Right renal pelvis (tissue), 4 donors: ENCODE measurements around the gene MEIOB. TPM values are rescaled to one million over a fixed set of nuclear protein-coding genes. Genes with fewer than 3 reads are reported as not detected.
"Not testable (repeated sequence)": the region's sequence is repeated elsewhere in the genome, so short reads cannot be mapped to it uniquely, and the experiment has no call there.

Experiments
- DNase-seq, 4 donors: peaks; one replicate each; pipeline ENCODE4 v3.0.0-alpha.2; 2013; ENCODE audit warnings: low read depth in 4 of 4, low spot score in 3 of 4, missing footprints in 1 of 4
- polyA plus RNA-seq, 4 donors: library from polyadenylated mRNA; unstranded; fragments of 120-200 nt; gene quantifications; one replicate each; pipeline ENCODE4 v1.2.1, GENCODE V29; 2013; ENCODE audit not compliant: insufficient read length in 4 of 4

MEIOB gene, protein sequence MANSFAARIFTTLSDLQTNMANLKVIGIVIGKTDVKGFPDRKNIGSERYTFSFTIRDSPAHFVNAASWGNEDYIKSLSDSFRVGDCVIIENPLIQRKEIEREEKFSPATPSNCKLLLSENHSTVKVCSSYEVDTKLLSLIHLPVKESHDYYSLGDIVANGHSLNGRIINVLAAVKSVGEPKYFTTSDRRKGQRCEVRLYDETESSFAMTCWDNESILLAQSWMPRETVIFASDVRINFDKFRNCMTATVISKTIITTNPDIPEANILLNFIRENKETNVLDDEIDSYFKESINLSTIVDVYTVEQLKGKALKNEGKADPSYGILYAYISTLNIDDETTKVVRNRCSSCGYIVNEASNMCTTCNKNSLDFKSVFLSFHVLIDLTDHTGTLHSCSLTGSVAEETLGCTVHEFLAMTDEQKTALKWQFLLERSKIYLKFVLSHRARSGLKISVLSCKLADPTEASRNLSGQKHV
- 1 to 10 TPM in 2 of 4 donors, under 1 TPM in 2; 0.37 to 1.7 (median 1.2) TPM for polyA plus RNA-seq

DNA sequence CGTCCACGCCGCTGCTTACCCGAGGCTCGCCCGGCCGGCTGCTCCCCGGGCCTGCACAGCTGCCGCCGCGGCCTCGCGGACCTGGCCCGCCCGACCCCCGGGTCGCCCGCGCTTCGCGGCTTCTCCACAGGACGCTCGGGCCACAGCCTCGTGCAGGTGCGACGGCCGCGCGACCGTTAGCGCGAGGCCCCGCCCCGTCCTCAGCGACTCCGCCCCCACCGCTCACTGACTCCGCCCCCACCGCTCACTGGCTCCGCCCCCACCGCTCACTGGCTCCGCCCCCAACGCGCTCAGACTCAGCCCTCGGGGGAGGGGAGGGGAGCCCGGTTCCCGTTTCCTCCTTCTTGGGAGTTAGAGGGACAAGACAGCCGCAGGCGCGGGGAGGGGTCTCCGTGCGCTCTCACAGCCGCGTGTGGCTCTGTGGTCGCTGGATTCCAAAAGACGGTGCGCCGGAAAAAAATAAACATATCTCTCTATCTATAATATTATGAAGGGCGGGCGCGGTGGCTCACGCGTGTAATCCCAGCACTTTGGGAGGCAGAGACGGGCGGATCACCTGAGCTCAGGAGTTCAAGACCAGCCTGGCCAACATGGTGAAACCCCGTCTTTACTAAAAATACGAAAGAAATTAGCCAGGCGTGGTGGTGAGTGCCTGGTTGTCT is at the start of gene MEIOB:
Gene MEIOB, minus strand, starts transcription at position 191 of the 662 bp plus-strand sequence. CDS start 3,989 bp downstream, outside the sequence.
- DNase-seq, result no peak

DNA sequence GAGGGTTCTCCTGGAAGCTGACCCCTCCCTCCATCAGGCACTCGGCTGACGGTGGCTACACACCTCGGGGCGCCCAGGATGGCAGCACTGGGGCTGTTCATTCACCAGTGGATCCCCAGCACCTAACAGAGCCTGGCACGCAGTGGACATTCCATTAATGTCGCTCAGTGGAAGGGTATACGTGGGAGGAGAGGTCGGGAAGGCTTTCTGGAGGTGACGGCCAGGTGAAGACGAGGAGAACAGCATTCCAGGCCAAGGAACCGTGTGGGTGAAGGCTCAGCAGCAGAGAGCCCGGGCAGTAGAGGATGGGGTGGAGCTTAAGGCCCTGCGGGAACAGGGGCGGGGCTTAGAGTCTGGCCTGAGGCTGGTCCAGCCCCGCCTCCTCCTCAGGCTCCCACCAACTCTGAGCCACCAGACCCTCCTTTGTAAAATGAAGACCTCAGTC is 48.8 kb upstream of the MEIOB start:
- DNase-seq, result no peak

DNA sequence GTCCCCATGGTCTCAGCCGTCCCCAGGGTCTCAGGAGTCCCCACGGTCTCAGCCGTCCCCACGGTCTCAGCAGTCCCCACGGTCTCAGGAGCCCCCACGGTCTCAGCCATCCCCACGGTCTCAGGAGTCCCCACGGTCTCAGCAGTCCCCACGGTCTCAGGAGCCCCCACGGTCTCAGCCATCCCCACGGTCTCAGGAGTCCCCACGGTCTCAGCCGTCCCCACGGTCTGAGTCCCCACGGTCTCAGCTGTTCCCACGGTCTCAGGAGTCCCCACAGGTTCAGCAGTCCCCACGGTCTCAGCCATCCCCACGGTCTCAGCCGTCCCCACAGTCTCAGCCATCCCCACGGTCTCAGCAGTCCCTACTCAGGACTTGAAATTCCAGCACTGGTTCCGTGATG is 48.2 kb upstream of the MEIOB start:
- not testable (repeated sequence) for DNase-seq

DNA sequence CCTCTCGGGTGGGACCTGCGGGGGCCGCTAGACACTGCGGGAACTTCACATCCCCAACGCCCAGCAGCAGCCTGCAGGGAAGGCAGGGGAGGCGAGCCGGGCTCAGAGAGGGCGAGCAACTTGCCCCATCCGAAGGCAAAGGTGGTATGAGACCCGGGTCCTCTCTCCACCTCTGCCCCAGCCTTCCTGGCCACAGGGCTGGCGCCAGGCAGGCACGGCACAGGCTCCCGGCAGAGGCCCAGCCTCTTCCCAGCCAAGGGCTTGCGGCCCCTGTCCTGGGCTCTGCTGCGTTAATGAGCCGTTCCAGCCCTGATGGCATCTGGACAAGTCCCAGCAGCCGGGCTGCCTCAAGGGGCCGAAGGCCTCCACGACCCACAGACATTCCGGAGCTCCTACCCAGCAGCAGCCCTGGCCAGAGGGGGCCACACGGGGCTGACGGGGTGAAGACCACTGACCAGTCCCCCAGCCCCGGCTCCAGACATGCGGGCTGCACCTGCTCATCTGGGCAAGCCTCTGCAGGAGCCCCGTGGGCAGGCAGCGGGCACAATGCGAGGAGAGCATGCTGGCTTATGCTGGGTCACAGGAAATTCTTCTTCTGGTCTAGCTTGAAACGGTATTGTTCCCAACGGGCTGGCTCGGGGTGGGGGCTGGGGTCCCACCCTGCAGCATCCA is 47.5 kb upstream of the MEIOB start:
- no peak for DNase-seq

DNA sequence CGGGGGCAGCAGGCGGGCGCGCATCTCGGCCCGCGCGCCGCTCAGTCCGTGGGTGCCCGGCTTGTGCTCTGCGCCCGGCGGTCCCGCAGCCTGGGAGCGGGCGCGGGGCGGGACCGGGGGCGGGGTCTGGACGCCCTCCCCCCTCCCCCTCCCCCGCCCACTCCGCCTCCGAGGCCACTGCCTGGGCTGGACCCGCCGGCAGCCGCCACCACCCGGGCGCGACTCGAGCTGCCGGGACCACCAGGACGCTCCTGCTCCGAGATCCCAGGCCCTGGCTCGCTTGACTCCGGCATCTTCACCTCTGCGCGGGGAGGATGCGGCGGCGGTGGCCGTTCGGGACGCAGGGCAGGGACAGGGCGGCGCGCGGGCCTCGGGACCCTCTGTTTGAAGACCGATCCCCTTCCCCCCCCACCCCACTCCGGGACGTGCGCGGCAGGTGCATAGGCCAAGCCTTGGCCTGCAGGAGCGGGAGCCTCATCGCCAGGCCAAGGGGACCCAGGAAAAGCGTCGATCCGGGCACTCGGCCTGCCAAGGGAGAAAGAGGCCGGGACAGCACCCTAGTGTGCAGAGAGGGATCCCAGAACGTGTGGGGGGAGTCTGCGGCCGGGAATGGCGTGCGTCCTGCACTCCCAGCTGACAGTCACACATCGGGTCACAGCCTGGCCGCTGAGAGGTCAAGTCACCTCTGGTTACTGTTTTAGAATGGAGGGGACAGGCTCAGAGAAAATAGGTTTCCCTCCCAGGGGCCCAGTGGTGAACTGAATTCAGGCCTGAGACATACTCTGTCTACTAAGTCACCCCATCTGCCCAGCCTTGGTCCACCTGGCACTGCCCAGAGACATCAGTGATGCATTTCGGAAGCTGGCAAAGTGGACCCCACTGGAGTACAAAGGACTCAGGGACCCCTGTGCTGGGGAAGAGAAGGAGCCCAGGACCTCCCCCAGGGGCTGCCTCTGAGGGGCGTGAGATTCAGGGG is 46.7 kb upstream of the MEIOB start, which contains the start of gene HS3ST6:
Gene HS3ST6, minus strand, starts transcription at position 65 of the 976 bp plus-strand sequence. CDS start 92 bp downstream, outside the sequence.
- DNase-seq, result no peak

DNA sequence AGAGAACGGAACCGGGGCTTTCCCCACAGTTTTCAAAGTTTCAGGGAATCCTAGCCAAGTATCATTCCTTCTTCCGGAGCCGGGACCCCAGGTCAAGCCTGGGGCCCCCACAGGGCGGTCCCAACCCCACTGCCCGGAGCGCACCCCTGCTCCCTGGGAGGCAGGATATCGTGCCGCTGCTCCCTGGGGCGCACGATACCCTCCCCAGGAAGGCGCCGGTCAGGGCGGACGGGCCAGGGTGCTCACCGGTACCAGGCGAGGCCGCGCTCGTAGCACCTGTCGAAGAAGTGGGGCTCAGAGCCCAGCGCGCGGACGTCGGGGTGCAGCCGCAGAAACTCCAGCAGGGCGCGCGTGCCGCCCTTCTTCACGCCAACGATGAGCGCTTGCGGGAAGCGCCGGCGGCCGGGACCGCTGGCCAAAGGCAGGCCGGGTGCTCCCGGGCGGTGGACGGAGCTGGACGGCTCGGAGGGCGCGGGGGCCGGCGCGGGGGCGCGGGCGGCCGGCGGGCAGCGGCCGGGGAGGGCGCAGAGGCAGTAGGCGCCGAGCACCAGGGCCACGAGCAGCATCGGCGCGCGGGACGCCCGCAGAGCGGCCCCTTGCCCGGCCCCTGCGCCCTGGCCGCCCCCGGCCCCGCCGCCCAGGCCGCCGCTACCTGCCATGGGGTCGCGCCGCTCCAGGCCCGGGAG is 45.8 kb upstream of the MEIOB start:
- DNase-seq, result no peak

DNA sequence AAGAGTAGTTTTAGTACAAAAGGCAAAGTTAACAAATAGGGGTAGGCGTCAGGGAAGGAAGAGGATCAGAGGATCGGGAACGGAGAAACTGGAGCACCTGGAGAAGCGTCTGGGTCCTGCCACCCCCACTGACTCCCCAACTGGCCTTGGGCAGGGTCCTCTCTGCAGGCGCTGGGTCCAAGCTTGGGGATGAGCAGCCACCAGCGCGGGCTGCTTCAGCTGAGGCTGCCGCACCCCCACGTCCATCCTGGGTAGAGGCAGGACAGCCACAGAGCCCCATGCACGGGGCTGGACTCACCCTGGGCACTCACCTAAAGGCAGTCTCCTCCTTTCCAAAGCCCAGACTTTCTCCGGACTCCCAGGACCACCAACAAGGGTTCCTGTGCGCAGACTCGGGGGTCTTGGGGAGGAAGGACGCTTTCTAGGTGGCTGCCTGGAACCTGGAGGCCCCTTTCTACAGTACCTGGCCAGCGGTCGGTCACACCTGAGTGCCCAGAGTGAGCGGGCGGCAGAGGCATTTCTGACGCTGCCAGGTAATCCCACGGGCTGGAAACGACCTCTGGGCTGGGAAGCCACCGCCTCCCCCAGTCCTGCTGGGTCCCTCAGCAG is 45.2 kb upstream of the MEIOB start:
- DNase-seq, result no peak

DNA sequence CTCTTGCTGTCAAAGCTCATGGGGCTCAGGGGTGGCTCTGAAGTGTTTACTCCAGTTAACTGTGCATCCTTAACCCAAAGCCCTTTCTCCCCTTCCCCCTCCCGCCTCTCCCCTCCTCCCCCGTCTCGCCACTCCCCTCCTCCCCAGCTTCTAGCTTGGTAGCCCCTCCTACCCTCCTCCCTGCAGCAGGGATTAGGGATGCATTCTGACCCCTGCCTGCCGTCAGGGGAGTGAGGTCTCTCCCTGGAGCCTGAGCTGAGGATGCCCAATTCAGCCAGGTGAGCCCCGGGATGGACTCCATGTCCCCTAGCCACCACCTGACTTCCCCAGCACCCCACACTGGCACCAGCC is 44.7 kb upstream of the MEIOB start:
- DNase-seq, result no peak

DNA sequence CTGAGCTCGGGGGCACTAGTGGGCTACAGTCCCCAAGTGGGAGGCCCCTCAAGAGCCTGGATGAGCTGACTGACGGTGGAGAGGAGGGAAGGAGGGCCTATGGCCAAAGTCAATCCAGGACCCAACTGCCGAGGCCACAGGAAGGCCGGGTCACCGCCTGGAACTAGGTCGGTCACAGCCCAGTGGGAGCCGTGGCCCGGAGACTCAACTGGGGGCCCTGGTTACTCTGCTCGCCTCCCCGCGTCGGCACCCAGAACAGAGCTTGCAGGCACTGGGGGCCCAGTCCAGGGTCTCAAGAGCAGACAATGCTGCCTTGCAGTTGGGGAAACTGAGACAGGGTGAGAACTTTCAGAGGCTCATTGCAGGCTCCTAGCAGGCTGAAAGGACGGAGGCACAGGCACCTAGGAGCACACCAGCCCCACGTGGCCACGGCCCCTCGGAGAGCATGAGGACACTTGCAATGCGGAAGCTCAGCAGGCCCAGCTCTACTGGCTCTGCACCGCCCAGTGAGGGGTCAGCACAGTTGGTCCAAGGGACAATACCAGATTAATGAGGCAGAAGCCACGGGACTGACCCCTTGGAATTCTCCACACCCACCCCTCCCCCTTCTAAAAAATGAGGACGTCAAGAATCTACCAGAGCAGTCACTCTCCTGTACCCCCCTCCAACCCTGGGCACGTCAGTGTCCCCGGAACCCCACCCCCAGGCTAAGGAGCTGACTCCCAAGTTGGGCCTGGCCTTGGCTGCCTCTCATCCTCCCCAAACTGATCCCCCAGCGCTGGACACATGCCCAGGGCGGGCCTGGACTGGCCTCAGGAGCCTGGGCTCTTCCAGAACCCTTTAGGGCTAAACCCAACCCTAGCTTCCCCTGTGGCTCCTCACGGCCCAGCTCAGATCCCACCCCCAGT is 44.0 kb upstream of the MEIOB start:
- DNase-seq, result no peak

DNA sequence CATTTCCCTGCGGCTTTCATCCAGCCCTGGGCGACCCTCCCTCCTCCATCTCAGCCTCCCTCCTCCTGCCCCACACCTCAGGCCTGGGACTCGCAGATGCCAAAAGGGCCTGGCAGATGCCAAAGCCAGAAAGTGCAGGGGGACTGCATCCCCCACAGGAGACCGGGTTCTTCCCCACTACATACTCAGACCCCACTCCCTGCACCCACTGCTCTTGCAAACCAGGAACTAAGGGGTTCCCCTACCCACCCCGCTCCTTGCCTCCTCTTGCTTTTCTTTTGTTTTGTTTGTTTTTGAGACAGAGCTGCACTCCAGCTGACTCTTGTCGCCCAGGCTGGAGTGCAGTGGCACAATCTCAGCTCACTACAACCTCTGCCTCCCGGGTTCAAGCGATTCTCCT is 43.0 kb upstream of the MEIOB start:
- DNase-seq, result no peak

DNA sequence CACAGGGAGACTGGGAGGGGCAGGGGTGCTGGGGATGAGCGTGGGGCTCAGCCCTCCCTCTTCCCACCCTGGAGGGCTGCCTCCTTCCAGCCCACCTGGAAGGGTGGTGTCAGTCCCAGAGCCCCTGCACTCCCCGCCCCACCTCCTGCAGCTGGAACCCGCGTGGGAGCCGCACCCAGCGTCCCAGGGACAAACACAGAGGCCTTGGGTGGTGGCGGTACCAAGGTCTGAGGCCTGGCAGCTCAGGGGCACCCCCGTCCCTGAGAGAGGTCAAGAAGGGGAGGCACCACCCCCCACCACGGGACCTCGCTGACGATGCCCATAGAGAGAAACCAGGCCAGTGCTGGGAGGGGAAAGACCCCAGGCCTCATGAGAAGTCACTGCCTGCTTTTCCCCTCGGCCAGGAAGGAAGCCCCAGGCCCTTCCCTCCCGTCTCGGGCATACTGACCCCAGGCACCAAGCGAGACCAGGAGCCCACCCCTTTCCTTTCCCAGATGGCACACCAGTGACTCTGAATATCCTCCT is 42.2 kb upstream of the MEIOB start:
- DNase-seq, result no peak

DNA sequence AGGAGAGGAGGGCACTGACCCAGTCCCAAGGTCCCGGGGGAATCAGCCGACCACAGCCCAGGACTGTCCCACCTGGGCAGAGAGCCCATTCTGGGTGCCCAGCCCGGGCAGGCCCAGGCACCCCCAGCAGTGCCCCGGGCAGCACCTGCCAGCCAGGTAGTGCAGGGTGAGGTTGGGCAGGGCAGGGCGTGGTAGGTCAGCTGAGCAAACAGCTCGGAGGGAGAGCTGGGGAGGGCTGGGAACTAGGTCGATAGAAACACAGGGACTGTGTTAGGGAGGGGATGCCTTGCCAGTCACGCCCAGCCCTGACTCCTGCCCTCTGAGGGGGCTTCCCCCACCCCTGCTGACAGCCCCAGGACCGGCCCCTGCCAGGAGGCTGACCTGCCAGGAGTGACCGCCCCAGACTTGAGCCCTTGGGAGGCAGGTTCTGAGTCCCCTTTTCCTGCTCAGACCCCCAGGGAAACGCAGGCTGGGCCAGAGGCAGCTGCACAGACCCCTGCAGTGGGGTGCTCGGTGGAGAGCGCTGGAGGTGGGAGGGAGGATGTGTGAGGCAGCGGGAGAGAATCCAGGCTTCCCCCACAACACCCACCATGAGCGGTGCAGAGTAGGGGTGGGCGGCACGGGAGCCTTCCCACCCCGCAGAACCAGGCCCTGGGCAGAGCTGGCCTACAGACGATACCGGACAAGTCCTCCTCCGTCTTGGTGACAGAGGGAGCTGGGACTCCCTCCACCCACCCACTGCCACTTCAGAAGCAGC is 41.5 kb upstream of the MEIOB start:
- no peak for DNase-seq

DNA sequence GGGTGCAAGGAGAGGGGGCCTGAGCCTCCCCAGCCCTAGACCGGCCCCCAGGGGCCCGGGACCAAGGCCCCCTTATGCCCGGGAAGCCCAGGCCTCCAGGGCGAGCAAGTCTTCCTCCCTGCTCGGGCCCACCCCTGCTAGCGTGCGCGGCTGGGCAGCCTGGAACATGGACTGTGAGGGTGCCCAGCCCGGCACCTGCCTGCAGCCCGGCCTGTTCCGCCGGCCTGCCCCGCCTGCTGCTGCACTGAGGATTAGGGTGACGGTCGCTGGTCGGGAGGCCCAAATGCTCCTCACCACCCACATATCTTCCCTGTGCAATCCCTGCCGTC is 40.2 kb upstream of the MEIOB start:
- DNase-seq, result no peak

DNA sequence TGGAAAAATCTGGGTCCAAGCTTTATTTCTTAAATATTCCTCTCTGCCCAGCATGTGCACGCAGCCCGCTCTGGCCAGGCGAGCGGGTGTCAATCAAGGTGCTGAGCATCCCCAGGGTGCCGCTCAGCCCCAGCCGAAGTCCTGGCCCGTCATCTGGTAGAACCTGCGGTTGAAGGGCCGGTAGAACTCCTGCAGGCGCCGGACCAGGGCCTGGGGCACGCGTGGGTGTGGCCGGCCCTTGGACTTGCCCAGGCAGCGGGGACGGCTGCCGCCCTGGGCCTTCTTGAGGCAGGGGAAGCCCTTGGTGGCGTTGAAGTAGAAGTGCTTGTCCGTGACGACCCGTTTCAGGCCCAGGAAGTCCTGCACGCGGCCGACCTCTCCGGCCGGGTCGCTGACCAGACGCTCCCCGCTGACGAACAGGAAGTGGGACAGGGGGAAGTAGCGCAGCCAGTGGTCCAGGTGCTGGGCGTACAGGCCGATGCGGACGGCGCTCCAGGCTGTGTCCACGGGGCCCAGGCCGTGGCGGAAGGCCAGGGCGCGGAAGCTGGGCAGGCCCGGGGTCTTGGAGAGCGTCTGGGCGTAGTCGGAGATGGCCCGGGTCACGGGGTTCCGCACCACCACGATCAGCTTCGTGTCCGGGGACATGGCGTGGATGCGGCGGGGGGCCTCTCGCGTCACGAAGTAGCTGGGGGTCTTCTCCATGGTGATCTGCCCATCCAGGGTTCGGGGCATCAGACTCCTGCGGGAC is 39.7 kb upstream of the MEIOB start:
- DNase-seq, result no peak

DNA sequence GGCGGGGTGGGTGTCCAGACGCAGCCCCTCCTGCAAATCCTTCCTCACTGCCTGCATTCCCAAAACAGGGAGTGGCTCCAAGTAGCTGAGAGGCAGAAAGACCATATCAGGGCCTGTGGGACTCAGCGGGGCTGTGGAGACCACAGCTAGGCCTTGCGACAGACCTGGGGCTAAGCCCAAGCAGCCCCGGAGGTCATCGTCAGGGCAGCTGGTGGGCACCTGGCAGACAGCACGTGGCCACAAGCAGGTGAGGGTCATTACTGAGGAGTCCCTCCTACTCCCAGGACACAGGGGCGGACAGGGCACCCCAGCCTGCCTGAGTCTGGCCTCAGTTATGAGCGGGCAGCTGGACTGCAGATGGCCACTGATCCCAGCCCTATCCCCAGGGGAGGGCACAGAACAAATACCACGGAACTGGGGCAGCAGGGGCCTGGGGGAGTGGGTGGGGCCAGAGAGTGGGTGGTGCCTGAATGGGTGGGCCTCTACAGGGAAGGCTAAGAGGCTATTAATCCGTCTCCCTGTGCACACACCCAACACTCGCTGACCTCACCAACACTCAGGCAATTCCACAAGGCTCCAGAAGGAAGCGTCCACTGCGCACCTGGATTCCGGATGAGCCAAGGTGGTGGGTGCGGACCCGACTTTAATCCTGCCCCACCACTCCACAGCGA is 37.7 kb upstream of the MEIOB start:
- no peak for DNase-seq

DNA sequence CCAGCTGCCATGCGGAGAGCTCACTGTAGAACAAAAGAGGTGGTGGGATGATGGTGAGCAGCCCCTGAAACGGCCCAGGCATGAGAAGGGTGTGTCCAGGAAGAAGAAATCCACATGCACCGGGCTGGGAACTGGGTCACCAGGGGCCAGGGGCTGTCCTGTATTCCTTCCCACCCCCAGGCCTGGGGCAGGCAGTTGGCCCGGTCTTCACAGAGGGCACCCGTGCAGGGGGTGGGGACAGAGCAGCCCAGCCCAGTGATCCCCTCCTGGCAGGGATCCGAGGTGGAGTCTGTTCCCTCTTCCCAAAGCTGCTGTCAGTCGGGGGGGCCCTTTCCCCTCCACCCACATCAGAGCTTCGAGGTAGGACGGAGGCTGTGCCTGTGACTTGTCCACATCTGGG is 37.0 kb upstream of the MEIOB start:
- DNase-seq, result no peak
